Cerebellar nuclear complex (tissue), 1 donor: Measurements from ENCODE around the gene CAPN1.
"Not testable (repeated sequence)": the region's sequence is repeated elsewhere in the genome, so short reads cannot be mapped to it uniquely, and the experiment has no call there.

ENCODE experiments used
- DNase-seq, 2 experiments: peaks; one replicate each; lab custom pipeline; 2025; lab: John Stamatoyannopoulos, UW

The CAPN1 gene

GRCh38 chr11:65181569-65182257 is at the start of gene CAPN1:
Gene CAPN1 (plus strand): TSS chr11:65181928. CDS start chr11:65182702, 774 bp downstream.
- peak in 1 of 2 experiments; percentile 12 for DNase-seq

DNA sequence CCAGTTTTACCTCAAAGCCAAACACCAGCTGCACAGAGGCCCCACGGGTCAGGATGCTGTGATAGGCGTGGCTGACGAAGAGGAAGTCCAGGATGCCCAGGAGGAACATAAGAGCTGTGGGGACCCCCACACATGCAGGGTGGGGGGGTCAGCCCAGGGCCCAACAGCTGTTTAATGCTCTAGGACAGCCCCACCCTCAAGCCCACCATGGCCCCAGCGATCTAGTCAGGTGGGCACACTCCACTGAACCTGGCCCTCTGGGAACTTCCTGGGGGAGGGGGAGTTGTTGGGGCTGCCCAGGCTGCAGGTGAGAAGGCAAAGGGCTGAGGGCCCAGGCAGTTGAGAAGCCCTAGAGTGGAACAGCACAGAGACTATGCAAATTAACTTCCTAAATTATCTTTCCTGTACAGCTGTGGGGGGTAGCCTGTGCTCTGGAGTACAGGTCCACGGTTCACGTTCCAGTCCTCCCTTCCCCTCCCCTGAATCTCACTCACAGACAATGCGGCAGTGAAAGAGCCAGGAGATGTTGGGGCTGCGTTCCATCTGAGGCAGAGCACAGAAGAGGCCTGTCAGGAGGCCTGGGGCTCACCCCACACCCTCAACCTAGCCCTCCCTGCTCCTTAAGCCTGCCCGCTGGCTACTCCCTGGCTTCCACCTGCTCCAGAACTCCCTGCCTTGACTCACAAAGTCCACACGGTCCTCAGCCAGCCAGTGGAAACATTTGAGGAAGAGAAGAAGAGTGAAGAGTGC is 49.3 kb upstream of the CAPN1 start:
- no peak for DNase-seq

DNA sequence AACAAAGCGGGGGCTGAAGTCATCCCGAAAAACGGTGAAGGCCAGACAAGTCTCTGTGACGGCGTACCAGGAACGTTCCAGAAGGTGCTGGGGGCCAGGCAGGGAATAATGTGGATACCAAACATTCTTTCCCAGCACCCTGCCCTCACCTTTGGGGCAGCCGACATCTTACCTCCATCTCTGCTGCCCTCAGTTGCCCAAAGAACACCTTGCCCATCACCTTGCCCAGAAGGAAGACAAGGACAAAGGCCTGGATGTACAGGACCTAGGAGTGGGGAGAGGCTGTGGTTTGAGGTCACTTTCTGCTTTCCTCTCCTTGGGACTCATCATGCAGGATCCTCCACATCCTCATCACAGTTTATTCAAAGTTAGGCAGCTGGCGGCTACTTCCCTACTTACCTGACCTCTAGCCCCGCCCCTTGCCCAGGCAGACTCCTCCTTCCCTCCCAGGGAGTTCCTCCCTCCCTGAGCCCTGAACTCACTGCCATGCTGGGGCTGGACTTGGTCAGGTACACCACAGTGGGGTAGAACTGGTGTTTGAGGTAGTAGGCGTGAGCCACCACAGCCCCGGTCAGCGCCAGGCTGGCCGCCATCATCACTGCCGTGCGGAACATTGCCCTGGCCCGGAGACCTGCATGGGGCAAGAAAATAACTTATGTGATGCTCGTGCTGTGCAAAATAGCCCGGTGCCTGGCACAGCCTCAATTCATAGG is 48.6 kb upstream of the CAPN1 start:
- DNase-seq = no peak

DNA sequence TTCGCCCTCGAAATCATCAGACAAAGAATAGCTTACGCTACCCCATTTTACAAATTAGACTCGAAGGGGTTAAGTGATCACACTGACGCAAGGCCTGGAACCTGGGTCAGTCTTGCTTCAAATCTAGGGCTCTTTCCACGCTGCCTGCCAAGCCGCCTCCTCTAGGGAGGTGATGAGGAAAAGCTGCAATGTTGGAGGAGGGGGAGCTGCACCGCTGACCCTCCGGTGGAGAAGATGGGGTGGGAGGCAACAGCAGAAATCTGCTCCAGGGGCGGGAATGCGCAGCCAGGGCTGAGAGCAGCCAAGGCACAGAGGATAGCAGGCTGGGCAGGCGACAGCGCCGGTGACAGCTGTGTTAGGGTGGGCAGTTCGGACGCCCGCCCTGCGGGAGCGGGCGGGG is 48.0 kb upstream of the CAPN1 start:
- DNase-seq = no peak

- peak in 1 of 2 experiments; percentile 67 for DNase-seq
Measured at GRCh38 chr11:65134240-65134951, 47.3 kb upstream of the CAPN1 start, which contains the start of gene SYVN1. Gene SYVN1 (minus strand): TSS chr11:65134519. CDS start chr11:65133601, 918 bp downstream.

DNA sequence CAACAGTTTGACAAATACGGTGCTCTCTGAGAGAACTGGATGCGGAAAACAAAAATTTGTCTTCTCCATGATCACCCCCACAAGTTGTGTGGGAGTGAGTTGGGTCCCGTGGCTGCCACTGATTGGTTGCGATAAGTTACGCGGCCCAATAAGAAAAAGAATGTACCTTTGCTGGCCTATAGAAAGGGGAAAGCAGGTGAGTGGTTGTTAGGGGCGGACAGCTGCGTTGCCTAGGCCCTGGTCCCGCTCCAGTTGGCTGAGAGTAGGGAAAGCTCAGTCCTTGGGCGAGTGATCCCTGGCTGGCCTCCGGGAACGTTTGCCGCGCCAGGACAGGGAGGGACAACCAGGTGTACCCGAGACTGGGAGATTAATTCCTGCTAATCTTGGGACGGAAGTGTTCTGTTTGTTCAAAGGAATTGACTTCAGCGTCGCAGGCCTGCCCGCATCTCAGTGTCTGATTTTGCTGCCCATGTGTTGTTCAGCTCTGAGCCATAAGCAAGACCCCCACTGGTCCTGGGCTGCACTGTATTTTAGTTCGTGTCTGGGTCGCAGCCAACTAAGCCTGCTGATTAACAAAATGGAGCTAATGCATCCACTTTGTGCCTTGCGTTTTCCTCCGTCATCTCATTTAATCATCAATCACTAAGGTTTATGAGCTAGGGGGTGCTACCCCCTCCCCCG is 46.6 kb upstream of the CAPN1 start:
- DNase-seq = peak; percentile 88 to 96

- no peak for DNase-seq
Measured at GRCh38 chr11:65135633-65136145, 46.0 kb upstream of the CAPN1 start.

DNA sequence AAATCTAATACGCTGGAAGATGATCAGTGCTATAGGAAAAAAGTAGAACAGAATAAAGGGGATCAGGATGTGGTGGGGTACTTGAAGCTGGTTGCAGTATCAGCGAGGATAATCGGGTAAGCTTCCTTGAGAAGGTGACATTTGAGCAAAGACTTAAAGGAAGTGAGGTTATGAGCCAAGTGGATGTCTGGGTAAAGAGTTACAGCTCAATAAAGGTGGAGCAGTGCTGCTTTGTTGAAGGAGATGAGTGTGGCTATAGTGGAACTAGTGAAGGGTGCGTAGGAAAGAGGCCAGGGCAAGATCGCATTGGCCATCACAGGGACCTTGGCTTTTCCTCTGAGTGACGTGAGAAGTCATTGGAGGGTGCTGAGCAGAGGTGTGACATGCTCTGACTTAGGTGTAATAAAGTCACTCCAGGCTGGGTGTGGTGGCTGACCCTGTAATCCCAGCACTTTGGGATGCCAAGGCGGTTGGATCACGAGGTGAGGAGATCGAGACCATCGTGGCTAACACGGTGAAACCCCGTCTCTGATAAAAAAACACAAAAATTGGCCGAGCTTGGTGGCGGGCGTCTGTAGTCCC is 45.1 kb upstream of the CAPN1 start:
- DNase-seq = no peak

DNA sequence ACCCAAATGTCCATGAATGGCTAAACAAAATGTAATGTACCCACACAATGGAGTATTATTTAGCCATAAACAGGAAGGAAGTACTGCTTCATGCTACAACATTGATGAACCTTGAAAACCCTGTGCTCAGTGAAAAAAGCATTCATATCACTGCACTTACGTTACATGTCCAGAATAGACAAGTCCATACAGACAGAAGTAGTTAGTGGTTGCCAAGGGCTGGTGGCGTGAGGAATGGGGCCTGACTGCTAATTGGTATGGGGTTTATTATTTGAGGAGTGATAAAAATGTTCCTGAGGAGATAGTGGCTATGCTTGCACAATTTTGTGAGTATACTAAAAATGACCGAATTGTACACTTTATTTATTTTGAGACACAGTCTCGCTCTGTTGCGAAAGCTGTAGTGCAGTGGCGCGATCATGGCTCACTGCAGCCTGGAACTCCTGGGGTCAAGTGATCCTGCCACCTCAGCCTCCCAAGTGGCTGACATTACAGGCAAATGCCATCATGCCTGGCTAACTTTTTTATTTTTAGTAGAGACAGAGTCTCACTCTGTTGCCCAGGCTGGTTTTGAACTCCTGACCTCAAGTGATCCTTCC is 39.7 kb upstream of the CAPN1 start:
- no peak for DNase-seq

DNA sequence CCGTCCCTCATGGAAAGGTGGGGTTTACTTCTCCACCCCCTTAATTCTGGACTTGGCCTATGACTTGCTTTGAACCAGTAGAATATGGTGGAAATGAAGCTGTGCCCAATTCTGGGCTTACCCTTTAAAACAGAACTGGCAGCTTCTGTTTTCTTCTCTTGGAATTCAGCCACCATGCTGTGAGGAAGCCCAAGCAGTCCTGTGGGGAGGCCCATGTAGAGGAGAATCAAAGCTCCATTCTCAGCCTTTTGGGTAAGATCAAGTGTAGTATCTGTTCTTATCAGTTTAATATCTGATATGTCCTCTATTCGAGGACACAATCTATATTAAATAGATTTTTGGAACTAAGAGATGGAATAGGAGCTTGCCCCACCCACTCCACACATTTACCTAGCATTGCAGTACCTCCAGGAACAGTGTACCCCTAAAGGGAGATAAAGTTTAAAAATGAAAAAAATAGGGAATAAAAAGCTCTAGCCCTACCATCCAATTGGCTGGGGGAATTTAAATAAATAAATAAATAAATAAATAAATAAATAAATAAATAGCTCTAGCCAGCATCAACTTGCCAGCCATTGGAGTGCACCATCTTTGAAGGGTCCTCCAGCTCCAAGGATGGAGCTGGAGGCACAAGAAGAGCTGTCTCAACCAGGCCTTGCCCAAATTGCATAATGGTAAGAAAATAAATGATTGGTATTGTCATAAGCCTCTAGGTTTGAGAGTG is 34.2 kb upstream of the CAPN1 start:
- no peak for DNase-seq

GRCh38 chr11:65148657-65149056 is 33.1 kb upstream of the CAPN1 start:
- DNase-seq = no peak

DNA sequence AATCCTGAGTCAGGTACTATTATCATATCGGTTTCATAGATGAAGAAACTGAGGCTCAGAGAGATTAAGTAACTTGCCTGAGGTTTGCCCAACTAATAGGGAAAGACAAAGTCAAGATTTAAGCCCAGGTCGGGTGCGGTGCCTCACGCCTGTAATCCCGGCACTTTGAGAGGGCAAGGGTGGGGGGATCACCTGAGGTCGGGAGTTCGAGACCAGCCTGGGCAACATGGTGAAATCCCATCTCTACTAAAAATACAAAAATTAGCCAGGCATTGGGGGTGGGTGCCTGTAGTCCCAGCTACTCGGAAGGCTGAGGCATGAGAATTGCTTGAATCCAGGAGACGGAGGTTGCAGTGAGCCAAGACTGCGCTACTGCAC is 31.6 kb upstream of the CAPN1 start:
- DNase-seq = not testable (repeated sequence)

DNA sequence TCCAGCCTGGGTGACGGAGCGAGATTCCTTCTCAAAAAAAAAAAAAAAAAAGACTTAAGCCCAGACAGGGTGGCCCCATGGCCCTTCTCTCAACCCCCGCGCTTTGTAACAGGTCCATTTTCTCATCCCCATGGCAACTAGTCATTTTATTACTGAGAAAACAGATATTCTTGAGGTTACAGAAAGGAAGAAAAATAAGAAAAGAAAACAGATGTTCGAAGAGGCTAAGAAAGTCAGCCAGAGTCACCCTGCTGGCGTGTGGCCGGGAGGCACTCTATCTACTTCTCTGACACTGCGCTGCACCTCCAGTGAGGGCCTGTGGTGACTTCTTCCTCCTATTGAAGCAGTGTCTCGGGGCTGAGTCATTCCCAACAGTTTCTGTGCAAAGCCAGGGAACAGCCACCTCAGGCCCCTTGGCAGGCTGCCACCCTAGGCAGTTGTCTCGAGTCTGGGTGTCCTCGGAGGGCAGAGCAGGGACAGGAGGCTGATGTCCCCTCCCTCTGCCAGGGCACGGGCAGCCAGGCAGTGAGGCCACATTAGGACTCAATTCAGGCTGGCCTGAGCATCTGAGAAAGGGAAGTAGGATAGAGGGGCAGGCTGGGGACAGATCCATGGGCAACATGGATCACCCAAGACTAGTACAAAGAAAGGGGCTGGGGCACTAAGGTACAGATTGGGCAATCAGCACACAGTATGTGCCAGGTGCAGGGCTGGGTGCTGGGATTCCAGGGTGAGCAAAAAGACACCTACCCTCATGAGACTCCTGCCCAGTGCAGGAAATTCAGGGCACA is 31.0 kb upstream of the CAPN1 start:
- DNase-seq = no peak

DNA sequence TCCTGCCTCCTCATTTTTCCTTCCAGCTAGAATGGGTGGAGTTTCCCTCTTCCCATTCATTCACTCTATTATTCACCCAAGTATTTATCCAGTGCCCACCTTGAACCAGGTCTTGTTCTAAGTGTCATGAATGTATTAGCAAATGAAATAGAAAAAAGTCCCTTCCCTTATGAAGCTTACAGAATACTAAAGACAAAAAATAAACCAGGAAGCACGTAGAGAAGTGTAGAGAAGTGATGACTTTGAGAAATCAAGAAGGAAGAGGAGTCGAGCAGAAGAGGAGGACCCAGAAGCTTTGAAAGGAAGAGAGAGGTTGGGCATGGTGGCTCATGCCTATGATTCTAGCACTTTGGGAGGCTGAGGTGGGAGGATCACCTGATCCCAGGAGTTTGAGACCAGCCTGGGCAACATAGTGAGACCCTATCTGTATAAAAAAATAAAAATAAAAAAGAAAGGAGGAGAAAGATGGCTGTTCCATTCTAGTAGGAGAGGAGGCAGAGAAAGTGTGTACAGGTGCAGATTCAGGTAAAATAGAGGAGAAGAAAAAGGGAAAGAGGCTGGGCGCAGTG is 30.3 kb upstream of the CAPN1 start:
- DNase-seq = no peak

- no peak for DNase-seq
Measured at GRCh38 chr11:65152122-65152521, 29.6 kb upstream of the CAPN1 start.

DNA sequence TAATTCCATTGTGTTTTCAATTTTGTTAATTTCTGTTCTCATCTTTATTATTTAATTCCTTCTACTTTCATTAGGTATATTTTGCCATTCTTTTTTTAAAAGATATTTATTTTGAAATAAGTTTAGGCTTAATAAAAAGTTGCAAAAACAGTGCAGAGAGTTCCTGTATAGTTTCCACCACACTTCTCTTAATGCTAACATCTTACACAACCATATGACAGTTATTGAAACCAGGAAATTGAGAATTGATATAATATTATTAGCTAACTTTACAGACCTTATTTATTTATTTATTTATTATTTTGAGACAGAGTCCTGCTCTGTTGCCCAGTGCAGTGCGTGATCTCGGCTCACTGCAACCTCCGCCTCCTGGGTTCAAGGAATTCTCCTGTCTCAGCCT is 25.5 kb upstream of the CAPN1 start:
- no peak for DNase-seq

GRCh38 chr11:65156926-65157325 is 24.8 kb upstream of the CAPN1 start:
- no peak for DNase-seq

GRCh38 chr11:65157336-65157735 is 24.4 kb upstream of the CAPN1 start:
- DNase-seq = no peak

GRCh38 chr11:65159012-65159411 is 22.7 kb upstream of the CAPN1 start:
- no peak for DNase-seq
